Activated gamma-delta T cell treated with Interleukin-2 at 50 U/mL for 16 hours (primary cell): ENCODE measurements around the gene CHAT.

Experiments
- DNase-seq: peaks from one replicate; pipeline ENCODE4 v3.0.0-alpha.2; 2020

CHAT gene

DNA sequence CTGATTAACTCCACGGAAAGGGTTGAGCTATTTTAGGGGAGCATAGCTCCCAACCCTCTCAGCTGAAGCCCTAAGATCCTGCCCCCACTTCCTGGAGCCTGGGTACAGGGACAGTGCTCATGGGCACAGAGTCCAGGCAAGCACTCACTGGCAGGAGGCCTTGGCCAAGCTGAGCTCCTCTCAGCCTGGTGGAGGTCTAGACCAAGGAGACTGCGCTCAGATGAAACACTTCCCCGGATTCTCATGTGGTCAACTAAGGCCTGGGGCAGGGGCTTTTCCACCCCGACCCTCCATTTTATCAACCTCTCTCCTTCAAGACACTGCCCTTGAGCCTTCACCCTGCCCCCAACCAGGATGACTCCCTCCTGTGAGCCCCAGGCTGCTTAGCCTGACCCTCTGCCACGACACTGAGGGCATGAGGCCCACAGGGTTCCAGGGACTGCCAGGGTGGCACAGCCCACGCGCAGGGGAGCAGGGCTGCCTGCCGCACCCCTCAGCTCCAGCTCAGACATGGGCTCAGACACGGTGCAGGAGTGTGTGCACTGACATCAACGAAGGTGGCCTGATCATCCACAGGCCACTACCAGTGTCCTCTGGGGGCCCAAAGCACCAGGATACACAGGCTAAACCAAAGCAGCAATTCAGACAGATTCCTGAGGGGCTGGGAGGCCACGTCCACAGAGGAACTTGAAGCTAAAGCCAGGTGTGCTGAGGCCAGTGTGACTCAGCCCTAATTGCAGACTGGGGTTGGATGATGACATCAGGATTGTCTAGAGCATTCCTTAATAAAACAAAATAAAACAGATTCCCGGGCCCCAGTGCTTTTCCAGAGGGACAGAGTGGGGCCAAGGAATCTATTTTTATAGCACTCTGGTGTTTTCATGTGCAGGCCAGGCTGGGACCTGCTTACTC lies 18.8 kb downstream of the CHAT start:
- no peak for DNase-seq

DNA sequence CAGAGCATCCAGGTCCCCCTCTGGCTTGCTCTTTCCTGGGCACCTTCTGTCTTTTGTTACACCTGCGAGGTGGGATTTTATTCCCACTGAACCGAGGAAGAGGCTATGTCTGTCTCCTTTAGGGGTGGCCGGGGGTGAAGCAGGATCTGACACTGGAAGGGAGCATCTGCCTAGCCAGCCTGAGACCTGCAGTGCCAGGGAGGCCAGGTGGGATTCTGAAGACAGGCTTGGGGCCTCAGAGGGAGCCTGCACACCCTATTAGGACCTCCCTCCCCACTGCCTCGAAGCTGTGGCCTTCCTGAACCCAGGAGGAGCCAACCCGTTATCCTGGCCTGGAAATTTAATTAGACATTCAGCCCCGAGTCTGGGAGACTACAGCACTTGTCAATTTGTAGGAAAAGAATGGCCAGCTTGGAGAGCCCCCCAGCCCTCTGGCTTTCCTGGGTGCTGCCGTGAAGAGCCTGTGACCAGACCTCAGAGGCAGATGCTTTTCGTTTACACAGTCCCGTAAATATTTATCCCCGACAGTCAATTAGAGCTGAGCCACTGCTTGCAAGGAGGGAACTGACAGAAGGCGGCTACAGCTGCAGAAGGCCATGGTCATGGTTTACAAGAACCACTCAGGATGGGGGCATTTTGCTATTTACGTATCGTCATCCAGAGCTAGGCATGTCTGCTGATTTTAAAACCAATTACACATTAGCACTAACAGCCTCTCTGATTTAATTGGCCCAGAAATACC lies 19.7 kb downstream of the CHAT start:
- no peak for DNase-seq

DNA sequence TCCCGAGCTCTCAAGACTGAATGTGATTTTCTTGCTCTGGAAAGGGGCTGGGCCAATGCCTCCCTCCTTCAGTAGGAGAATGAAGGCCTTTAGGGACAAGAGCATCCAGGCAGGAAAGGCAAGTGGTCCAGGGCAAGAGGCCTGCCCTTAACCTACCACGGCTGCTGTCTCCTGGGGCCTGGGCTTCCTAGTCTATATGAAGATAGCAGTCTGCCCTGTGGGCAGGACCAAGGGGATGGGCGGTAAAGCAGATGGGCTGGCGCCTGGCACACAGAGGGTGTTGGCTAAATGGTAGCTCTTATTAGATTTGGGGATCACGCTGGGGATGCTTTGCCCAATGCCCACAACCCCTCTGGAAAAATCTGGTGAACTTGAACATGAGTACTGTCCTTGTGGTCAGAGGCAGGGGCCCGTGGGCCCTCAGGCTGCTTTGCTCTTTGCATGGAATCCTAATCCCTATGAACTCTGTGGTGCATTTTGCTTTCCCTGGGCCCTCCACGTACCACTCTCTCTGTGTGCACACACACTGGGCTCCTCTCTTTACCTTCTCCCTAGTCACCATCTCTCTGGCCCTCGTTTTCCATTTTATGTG lies 20.3 kb downstream of the CHAT start:
- DNase-seq, result no peak

DNA sequence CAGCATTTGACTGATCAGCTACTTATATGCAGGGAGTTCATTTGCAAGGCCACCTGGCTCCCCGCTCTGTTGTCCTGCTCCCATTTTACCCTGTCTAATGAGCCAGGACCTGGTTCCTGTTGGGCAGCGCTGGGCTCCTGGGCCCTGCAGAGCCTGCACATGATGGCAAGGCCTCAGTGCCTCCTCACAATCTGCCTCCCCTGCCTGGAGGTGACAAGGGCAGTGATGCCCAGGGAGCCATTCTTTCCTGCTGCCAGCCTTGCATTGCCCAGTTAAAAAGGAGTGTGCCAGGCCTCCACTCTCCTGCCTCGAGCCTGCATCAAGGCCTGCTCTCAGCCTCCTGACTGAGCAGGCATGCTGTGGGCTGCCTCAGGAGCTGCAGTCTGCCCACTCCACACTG lies 28.5 kb downstream of the CHAT start:
- no peak for DNase-seq

- DNase-seq, result no peak
Measured at GRCh38 chr10:49643241-49644034, 29.6 kb downstream of the CHAT start.

DNA sequence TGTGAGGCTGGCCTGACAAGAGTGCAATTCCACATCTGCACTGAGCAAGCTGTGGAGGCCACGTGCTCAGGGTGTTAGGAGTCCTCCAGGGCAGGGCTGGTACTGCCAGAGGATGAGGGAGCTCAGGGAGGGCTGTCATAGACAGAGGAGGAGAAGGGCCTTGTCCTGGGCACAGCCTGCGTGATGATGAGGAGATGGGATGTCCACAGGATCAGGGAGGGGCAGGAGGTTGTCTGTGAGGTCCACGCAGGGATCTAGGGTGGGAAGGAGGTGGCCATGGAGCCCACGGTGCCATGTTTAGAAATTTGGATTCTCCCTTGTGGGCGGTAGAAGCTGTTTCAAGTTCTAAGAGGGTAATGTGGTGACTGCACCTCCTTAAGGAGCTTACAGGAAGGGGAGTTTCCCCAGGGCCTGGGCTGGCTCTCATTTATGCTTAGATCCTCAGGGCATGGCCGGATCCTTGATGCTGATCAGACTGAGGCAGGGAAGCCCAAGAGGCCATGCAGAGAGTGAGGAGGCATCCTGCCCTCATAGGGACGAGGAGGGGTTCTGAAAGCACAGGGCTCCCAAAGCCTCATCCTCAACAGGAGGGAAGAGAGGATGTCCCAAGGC lies 30.3 kb downstream of the CHAT start:
- DNase-seq, result no peak

DNA sequence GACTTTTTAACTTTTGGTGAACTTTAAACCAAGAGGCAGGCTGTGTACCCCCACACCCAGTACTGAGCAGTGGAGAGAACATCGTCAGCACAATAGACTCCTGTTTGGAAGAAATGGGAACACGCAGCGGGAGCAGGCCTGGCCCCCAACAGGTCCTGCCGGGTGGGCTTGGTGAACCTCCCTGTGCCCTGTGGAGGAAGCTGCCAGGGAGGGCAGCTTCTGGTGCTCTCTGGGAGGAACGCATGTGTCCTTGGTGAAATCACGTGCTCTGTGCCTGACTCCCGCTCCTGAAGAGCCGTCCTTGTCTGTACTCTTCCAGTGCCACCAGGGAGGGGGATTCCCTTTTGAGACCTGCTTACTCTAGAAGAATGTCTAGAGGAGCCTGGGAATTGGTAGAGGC lies 31.6 kb downstream of the CHAT start:
- DNase-seq, result no peak

DNA sequence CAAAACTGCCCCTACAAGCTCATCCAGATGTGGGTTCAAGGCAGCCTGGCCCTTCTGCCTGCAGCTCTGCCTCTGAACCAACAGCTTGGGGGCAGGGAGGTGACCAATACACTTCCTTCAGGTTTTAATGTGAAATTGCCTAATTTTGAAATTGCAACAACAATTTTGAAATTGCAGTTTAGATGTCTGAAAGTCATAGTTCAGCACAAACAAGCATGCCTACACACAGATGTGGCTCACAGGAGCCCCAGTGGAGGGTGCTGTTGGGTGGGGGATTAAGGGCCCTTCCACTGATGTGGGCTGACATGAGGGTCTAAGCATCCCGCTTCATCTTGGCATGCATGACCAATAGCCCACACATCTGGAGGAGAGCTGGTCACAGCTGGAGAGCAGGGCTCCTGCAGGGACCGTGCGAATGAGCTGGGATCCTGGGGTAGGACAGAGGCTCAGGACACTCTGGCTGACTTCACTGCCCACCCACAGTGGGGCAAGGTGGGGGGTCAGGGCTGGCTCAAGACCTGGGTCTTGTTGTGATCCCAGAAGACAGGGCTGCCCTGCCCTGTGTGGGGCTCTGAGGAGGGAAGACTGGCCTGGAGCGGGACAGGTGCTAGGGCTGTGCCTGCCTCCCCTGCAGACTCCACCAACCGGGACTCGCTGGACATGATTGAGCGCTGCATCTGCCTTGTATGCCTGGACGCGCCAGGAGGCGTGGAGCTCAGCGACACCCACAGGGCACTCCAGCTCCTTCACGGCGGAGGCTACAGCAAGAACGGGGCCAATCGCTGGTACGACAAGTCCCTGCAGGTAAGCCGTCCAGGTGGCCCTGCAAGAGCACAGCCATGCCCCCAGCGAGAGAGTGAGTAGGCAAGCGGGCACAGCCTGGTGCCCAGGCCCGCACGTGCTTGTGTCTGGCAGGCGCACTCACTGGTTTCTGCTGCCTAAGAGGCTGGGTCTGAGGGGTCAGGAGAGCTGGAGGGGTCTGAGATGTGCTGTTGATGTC lies 32.3 kb downstream of the CHAT start:
- DNase-seq, result no peak

DNA sequence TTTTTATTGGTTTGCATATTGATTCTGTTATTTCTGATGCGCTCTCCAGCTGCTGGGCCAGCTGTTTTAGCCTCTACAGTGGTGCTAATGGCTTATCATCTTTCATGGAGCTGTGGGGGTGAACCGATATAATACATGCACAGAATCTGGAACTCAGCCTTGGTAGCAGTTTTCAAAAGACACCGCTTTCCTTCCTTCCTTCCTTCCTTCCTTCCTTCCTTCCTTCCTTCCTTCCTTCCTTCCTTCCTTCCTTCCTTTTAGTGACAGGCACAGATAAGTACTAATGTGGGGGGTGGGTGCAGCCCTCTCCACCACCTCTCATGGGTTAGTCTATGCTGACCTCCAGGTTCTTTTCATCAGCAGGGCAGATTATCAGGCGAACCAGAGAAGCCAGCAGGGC lies 33.7 kb downstream of the CHAT start:
- no peak for DNase-seq

DNA sequence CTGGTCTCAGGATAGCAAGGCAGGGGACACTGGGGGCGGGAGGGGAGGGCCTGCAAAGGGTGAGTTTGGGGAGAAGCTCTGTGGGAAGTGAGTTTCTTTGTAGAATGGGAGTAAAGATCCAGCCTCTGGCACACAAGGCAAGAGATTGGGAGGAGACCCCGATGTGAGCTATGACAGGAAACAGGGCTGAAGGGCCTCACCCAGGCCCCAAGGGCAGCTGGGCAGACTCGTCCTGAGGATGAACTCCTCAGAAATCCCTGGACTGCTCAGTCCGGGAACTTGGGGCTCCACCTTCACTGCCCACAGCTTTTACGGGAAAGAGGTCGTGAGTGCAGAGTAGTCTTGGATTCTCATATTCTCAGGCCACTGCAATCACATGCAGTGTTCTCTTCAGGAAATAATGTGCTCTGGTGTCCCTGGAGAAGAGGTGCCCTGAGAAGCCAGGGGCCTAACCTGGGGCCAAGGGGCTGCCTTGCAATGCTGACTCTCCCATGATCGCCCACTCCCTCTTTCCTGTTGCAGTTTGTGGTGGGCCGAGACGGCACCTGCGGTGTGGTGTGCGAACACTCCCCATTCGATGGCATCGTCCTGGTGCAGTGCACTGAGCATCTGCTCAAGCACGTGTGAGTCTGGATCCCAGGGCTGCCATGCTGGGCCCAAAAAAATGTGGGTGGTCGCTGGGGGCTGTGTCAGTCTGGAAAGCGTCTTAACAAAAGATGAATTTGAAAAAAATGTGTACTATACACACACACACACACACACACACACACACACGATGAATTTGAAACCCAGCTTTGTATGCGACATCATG lies 34.4 kb downstream of the CHAT start:
- DNase-seq, result no peak

- DNase-seq, result no peak
Measured at GRCh38 chr10:49649294-49649693, 35.5 kb downstream of the CHAT start.

DNA sequence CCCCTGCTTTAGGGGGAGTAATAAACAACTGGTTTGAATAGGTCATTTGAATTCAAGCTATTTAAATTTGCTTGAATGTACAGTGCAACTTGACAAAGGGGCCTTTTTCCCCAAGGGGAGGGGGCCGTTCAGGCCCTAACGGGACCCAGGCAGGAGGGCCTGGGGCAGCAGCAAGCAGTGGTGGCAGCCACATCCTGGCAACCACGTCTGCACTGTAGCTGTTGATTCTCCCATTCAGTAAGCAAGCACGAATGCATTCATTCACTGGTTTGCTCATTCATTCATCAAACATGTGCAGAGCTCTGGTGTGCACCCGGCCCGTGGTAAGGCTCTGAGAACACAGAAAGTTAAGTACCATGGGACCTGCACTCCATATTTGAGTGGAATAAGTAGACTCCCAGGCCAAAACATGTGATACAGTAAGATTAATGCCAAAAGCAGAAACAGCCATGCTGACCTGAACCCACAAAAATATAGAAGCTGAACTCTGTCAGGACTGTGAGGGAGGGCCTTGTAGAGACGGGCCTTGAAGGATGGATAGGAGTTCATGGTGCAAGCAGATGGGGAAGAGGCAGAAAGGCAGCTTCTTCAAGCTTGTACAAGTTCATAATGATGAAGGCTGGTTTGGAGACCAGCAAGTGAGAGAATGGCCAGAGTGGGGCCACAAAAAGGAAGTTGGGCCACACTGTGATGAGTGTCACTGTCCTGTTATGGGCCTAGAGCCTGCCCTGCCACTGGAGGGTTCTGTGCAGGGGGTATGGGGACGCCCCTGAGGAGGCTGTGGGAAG lies 36.3 kb downstream of the CHAT start:
- DNase-seq, result no peak

DNA sequence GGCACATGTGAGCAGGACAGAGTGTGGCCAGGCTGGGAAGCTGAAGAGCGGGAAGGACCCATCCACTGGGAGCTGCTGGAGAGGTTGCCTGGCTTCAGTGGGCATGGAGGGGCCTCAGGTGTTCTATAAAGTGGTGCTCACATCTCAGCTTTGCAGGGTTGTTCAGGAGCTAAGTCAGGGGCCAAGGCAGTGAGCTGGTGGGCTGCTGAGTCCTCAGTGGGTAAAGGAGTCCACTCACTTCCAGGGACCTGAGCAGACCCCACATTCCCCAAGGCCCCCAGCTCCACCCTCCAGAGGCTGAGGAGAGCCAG lies 36.8 kb downstream of the CHAT start:
- DNase-seq, result no peak

- no peak for DNase-seq
Measured at GRCh38 chr10:49651039-49651835, 37.4 kb downstream of the CHAT start.

DNA sequence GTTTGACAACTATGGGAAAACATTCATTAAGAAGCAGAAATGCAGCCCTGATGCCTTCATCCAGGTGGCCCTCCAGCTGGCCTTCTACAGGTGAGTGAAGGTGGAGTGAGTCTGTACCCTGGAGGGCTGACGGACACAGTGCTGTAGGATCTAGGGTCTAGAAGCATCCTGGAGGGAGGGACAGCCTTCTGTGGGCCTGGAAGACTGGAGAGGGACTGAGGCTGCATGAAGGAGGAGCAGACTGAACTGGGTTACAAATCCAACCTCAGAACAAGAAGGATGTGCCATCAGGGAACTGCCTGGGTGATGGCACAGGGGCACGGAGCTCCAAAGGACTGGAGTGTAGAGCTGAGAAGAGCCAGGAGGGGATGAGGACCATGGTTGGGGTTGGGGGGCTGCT lies 38.1 kb downstream of the CHAT start:
- no peak for DNase-seq

DNA sequence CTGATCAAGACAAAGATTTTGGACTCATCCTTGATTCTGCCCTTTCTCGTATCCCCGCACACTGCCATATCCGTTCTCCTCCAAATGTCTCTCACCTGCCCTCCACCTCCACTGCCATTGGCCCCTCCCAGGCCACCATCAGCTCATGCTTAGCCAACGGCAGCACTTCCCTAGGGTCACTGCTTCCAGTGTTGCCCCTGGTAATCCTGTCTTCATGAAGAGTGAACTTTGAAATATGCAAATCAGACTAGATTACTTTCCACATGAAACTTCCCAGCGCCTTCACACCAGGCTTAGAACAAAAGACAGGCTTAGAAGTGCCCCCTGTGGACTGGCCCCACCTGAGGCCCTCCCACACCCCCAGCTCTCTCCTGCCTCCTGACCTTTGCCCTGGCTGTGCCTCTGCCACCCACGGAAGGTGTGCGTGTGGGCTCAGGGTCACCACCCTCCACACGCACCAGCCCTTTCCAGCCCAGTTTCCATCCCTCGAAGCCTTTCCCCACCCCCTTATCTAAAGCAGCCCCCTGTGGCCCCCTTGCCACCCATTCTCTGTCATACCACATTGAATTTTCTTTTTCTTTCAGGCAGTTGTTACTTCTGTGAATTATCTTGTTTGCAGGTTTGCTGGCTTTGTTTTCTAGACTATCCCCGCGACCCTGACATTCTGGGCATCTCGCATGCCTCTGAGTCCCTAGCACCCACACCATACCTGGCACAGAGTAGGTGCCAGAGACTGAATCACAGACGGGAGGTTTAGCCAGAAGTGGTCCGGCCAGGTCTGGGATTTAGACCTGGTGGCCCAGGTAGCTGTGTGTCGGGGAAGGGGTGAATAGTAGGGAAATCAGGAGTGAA lies 38.8 kb downstream of the CHAT start:
- DNase-seq, result no peak

- no peak for DNase-seq
Measured at GRCh38 chr10:49653273-49653929, 39.6 kb downstream of the CHAT start.
